ENCODE data around the gene ELF4. TPM values are rescaled to one million over a fixed set of nuclear protein-coding genes. Genes with fewer than 3 reads are reported as not detected.

The ELF4 gene
- total RNA-seq, 1 donor from 2014 or later: not detected

- Mint-ChIP-seq H3K27ac (no peak overlapping the region), H3K4me1 (peaks cover 39% of the 10 kb centered on the region), H3K27me3 (ENCODE audit: insufficient read depth, low read depth) (peaks cover 10% of the 10 kb centered on the region), H3K9me3 (no peaks in the 10 kb centered on the region), H3K4me3 (no peak overlapping the region), H3K36me3 (no peaks in the 10 kb centered on the region)
- no peak overlapping the region for H3K27ac ChIP-seq
- DNase-seq (ENCODE audit: low spot score): no peak
- no peaks in the 10 kb centered on the region for H4K20me1 ChIP-seq (ENCODE audit: low read depth)
- no peak overlapping the region for H3K9ac ChIP-seq
- no peaks in the 10 kb centered on the region for H3K9me3 ChIP-seq (ENCODE audit: low read depth)
- no peaks in the 10 kb centered on the region for H3K4me1 ChIP-seq
- H3K27me3 ChIP-seq: no peaks in the 10 kb centered on the region
- H3K36me3 ChIP-seq: no peaks in the 10 kb centered on the region
- H3F3A ChIP-seq (ENCODE audit: low read depth): no peaks in the 10 kb centered on the region
- H2AFZ ChIP-seq (replicated peaks): no peak overlapping the region
- H3K4me2 ChIP-seq: no peak overlapping the region
- no peak overlapping the region for H3K4me3 ChIP-seq
- no peaks in the 10 kb centered on the region for H3K79me2 ChIP-seq (ENCODE audit: low read depth)
- TF ChIP-seq EZH2 (IDR thresholded peaks at IDR 0.05): no peak
- no peak for TF ChIP-seq EZH2phosphoT487 (IDR thresholded peaks at IDR 0.05)
- no peak for TF ChIP-seq CTCF (IDR thresholded peaks at IDR 0.05)
These were observed 27.8 kb downstream of the ELF4 start for GRCh38 chrX:130082244-130083106.

DNA sequence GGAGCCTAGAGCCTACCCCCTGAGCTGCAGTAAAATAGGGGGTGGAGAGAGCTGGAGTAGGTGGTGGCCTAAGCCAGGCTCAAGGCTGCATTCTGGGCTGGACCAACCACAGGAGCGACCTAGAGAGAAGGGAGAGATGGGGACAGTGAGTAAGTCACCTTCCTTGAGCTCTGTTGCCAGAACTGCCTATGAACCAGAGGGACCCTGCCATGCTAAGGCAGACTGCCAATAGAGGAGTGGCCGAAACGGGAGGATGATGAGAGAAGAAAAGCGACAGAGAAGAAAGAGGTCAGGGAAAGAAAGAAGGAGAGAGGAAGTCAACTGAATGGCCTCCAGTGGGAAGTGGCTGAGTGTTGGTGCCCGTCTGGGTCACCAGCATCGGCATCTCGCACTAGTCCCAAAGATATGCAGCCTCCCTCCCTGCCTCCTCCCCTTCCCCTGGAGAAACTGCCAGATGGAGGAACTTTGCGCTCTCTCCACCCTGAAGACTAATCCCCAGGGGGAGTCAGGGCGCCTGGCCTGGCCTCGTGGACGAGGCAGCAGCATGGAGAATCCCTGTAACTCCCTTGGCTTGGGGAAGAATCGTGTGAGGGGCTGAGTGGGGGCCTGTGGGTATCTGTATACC, 28.8 kb downstream of the ELF4 start:
- DNase-seq (ENCODE audit: low spot score): no peak
- no peaks in the 10 kb centered on the region for H3F3A ChIP-seq (ENCODE audit: low read depth)
- H3K4me1 ChIP-seq: no peaks in the 10 kb centered on the region
- no peak overlapping the region for H3K4me3 ChIP-seq
- H3K27me3 ChIP-seq: no peaks in the 10 kb centered on the region
- peak overlapping the region; percentile 12 for H3K27ac Mint-ChIP-seq
- no peaks in the 10 kb centered on the region for H3K9me3 ChIP-seq (ENCODE audit: low read depth)
- peaks cover 10% of the 10 kb centered on the region for H3K27me3 Mint-ChIP-seq (ENCODE audit: insufficient read depth, low read depth)
- H3K4me2 ChIP-seq: no peak overlapping the region
- H3K27ac ChIP-seq: no peak overlapping the region
- H3K9ac ChIP-seq: no peak overlapping the region
- no peak for TF ChIP-seq EZH2phosphoT487 (IDR thresholded peaks at IDR 0.05)
- no peak for TF ChIP-seq CTCF (IDR thresholded peaks at IDR 0.05)
- no peak for TF ChIP-seq EZH2 (IDR thresholded peaks at IDR 0.05)
- H4K20me1 ChIP-seq (ENCODE audit: low read depth): no peaks in the 10 kb centered on the region
- H3K9me3 Mint-ChIP-seq: no peaks in the 10 kb centered on the region
- no peak overlapping the region for H3K4me3 Mint-ChIP-seq
- H3K36me3 ChIP-seq: no peaks in the 10 kb centered on the region
- H2AFZ ChIP-seq (replicated peaks): no peak overlapping the region
- H3K79me2 ChIP-seq (ENCODE audit: low read depth): no peaks in the 10 kb centered on the region
- H3K36me3 Mint-ChIP-seq: no peaks in the 10 kb centered on the region
- H3K4me1 Mint-ChIP-seq: peaks cover 39% of the 10 kb centered on the region

- H3K79me2 ChIP-seq (ENCODE audit: low read depth): no peaks in the 10 kb centered on the region
- no peak overlapping the region for H3K27ac ChIP-seq
- H3F3A ChIP-seq (ENCODE audit: low read depth): no peaks in the 10 kb centered on the region
- H3K9me3 ChIP-seq (ENCODE audit: low read depth): no peaks in the 10 kb centered on the region
- DNase-seq (ENCODE audit: low spot score): no peak
- H3K4me1 ChIP-seq: no peaks in the 10 kb centered on the region
- H3K36me3 ChIP-seq: no peaks in the 10 kb centered on the region
- no peak overlapping the region for H3K4me3 Mint-ChIP-seq
- no peak overlapping the region for H3K4me2 ChIP-seq
- no peaks in the 10 kb centered on the region for H3K36me3 Mint-ChIP-seq
- H3K4me1 Mint-ChIP-seq: peaks cover 34% of the 10 kb centered on the region
- H3K9me3 Mint-ChIP-seq: no peaks in the 10 kb centered on the region
- H3K27me3 ChIP-seq: no peaks in the 10 kb centered on the region
- H3K4me3 ChIP-seq: no peak overlapping the region
- no peak overlapping the region for H3K27ac Mint-ChIP-seq
- no peak overlapping the region for H2AFZ ChIP-seq (replicated peaks)
- TF ChIP-seq EZH2 (IDR thresholded peaks at IDR 0.05): no peak
- no peak for TF ChIP-seq CTCF (IDR thresholded peaks at IDR 0.05)
- no peak for TF ChIP-seq EZH2phosphoT487 (IDR thresholded peaks at IDR 0.05)
- no peaks in the 10 kb centered on the region for H4K20me1 ChIP-seq (ENCODE audit: low read depth)
- peaks cover 8% of the 10 kb centered on the region for H3K27me3 Mint-ChIP-seq (ENCODE audit: insufficient read depth, low read depth)
- no peak overlapping the region for H3K9ac ChIP-seq
These were observed 29.4 kb downstream of the ELF4 start for GRCh38 chrX:130080791-130081367.
